HG03196 (cell line): Measurements from ENCODE around the gene RASGRP3.

Source experiments
- ATAC-seq: cut with Tn5 transposase; IDR thresholded peaks from one replicate; pipeline ENCODE4 v1.9.1; 2021; ENCODE audit not compliant: unreplicated experiment

The RASGRP3 gene

DNA sequence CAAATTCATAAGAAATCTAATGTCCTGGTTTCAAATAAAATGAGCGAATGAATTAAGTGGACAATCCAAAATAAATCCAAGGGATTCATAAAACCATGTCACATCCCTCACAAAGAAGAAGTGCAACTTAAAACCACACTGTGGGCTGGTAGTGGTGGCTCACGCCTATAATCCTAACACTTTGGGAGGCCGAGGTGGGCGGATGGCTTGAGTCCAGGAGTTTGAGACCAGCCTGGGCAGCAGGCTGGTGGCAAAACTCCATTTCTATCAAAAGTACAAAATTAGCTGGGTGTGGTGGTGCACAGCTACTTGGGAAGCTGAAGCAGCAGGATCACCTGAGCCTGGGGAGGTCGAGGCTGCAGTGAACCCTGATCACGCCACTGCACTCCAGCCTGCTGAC lies 97.2 kb downstream of the RASGRP3 start:
- ATAC-seq, result no peak

GRCh38 chr2:33577084-33577483 lies 100.6 kb downstream of the RASGRP3 start:
- no peak for ATAC-seq

DNA sequence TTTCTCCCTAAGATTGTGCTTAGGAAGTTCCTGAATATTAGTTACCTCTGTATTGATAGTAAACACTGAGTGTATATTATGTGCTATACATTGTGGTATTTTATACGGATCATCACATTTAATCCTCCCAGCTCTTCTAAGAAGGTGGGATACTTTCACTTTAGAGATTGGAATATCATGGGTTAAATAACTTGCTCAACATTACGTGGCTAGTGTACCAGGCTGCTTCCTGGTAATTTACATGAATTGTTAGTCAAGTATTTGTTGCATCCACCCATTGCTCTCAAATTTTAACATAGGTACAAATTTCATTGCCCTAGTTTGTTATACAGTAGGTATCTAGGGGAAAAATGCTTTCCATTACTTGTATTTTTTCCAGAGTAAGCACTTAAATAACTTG lies 101.2 kb downstream of the RASGRP3 start:
- ATAC-seq, result no peak

DNA sequence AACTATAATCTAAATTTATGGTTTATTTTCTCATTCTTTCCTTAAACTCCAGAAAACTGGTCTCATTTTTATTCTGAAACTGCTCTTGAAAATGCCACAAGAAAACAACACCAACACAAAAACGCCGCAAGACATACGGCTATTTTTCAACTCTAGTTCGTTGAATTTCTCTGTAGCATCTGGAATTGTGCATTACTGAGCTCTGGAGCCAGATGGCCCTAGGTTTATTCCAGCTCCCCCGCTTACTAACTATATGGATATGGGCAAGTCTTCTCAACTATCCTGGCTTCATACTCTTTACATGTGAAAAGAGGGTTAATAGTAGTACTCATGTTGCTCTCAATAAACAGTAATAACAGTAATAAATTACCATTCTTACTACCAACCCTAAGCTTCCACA lies 102.8 kb downstream of the RASGRP3 start:
- ATAC-seq, result no peak

DNA sequence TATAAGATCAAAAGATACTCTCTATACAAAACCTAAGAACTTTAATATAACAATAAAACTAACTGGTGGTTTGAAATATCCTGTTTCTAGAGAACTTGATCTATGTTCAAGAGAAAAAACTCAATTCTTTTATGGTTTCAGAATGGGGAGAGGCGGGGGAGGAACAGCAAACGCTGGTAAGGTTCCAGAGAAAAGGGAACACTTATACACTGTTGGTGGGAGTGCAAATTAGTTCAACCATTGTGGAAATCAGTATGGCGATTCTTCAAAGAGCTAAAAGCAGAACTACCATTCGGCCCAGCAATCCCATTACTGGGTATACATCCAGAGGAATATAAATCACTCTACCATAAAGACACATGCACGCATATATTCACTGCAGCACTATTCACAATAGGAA lies 105.4 kb downstream of the RASGRP3 start:
- no peak for ATAC-seq

DNA sequence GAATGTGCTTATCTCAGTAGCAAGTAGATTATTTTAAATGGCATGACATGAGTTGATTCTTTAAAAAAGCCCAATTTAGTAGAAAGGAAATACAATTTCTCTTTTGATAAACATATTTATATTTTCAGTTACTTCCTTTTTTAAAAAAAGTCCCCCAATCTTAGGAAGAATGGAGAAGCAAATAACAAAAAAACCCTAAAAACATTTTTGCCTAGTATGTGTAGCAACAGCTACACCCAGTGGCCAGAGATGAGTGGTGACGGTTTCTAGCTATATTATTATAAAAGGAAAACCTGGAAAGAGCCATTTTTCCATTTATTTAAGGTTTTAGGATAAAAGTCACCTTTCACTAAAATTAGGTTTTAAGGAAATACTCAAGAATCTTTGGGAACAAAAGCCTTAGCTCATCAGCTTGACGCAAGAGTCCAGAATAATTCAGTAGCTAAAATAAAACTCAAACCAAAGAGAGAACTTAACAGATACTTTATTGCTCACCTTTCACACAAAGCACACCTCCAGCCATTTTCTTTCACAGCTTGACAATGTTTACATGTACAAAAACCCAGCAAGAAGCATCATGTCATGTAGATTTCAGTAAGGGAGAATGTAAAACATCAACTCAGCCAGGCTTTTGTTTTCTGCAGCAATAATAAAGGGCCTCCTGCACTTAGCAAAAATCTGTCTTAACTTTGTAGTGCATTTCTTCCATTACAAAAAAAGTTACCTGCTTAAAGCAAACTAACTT lies 106.9 kb downstream of the RASGRP3 start:
- ATAC-seq, result no peak

- ATAC-seq, result no peak
Measured at GRCh38 chr2:33586766-33587165, 110.3 kb downstream of the RASGRP3 start.

DNA sequence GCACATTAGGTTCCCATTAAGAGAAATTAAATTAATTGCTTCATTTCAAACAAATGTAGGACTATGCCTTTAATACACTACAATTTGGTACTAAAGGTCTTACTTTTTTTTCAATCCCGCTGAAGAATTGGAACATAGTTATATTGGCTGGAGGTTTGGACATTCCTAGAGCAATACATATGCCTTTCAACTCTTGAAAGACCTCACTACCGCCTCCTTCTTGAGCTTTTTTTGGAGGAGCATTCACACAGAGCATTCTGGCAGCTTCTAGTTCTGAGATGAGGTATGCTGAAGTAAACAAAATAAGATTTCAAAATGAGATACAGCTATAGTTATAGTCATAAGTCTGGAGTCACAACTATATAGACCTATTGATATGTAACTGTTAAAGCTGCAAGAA lies 111.8 kb downstream of the RASGRP3 start:
- no peak for ATAC-seq

GRCh38 chr2:33589444-33589843 lies 113.0 kb downstream of the RASGRP3 start:
- no peak for ATAC-seq

DNA sequence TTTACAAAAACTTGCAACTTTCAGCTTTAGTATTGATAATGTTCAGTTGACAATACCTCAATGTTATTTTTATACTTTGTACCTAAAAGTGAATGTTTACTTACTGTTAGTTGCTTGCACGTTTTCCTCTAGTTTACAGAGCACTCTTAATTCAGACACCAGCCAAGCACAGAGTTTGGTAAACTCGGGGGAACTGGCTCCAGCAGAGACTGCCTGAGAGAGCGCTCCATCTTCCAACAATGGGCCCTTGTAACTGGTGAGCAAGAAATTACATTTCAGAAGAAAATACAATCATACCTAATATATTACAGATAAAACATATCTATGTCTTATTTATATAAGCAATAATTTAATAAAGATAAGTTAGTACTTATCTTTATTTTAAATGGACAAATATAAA lies 118.9 kb downstream of the RASGRP3 start:
- ATAC-seq, result no peak

DNA sequence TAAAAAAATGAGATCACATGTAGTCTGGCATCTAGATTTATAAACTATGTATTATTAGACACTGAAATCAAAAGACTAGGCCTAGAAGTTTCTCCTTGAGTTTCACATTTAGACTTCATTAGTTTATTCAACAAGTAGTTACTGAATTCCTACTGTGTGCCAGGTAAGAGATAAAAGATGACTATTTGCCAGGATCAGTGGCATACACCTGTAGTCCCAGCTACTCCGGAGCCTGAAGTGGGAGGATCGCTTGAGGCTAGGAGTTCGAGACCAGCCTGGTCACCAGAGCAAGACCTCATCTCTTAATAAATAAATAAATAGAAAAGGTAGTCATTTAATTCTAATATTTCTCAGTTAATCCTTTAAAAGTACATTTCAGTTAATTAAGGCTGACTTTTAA lies 120.6 kb downstream of the RASGRP3 start:
- no peak for ATAC-seq

- peak; percentile 56 for ATAC-seq
Measured at GRCh38 chr2:33598561-33599174, 122.2 kb downstream of the RASGRP3 start.

DNA sequence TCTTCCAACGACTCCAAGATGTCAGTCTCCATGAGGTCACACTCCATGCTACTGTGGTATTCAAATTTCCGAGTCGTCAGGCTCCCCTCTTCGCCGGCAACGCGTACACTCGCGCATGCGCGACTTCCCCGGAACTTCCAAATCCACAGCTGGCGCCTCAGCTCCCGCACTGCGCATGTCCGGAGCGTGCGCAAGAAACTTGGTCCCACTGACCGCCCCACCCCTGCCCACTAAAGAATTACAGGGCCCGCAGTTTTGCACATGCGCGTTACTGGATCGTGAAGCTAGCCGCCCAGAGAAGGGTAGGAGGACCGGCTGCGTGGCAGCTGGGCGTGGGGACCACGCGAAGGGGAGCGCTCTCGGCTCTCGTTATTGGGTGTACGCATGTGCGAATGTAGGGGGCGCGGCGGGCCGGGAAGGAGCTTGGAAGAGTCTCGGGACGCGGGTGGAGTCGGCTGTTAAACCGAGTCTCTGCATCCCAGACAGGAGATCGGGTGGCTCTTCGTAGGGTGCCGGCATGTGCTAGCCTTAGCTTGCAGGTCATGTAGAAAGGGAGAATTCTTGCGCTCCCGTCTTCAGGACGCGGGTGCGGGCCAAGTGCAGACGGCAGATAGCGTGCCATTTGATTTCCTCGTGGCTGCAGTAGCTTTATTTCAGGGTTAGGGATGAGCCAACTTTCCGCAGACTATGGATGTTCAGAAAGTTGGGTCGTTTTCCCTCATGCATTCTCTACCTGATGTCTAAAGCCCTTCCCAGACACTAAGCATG lies 122.9 kb downstream of the RASGRP3 start, which contains the start of gene FAM98A:
FAM98A (minus strand) TSS at position 125 of the 768 bp plus-strand sequence; CDS start at position 47, 78 bp downstream.
- peak; percentile 94 for ATAC-seq

- ATAC-seq, result no peak
Measured at GRCh38 chr2:33599943-33600192, 123.4 kb downstream of the RASGRP3 start.

GRCh38 chr2:33602201-33602830 lies 125.9 kb downstream of the RASGRP3 start:
- ATAC-seq, result no peak

DNA sequence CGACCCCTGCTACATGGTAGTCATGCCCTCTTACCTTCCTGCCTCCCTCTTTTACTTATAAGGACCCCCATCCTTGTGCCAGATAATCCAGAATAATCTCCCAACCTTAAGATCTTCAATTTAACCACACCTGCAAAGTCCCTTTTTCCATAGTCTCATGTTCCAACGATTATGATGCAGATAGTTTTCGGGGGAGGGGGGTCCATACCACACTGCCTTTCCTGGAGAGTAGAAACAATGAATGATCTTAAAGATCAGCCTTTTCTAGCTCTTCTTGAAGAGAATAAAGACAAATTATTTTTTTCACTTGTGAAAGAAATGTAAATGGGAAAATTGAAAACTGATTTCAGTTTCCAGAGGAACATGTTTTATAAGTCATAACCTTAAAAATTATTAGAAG lies 127.0 kb downstream of the RASGRP3 start:
- no peak for ATAC-seq

DNA sequence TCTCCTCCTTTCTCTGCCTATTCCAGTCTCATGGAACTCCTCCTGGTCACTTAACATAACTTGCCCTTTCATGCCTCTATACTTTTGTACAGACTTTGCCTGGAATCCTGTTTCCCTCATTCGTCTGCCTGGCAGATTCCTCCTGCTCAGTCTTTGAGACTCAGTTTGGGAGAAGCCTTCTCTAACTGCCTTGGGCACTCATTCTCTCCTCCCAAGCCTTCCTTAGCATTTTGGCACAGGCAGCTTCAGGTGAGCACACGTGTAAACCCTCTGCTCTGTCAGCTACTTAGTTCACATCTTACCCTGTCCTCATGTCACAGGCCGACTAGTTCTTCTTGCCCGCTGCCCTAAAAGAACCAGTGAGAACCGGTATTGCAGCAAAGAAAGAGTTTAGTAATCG lies 128.6 kb downstream of the RASGRP3 start:
- no peak for ATAC-seq

DNA sequence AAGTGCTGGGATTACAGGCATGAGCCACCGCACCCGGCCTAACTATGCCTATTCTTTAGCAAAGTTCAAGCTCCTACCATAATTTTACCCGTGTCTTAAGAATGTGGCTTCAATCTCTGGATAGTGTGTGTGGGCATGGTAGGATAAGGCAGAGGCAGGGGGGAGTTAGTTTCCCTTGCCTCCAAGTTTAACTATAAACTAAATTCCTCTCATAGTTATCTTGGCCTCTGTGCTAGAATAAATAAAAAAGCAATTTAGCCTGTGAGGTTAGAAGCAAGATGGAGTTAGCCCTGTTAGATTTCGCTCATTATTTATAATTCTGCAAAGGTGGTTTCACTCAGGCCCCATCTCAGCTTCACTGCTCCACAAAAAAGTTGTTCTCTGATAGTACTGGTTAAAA lies 129.7 kb downstream of the RASGRP3 start:
- no peak for ATAC-seq

- no peak for ATAC-seq
Measured at GRCh38 chr2:33606622-33607021, 130.2 kb downstream of the RASGRP3 start.

DNA sequence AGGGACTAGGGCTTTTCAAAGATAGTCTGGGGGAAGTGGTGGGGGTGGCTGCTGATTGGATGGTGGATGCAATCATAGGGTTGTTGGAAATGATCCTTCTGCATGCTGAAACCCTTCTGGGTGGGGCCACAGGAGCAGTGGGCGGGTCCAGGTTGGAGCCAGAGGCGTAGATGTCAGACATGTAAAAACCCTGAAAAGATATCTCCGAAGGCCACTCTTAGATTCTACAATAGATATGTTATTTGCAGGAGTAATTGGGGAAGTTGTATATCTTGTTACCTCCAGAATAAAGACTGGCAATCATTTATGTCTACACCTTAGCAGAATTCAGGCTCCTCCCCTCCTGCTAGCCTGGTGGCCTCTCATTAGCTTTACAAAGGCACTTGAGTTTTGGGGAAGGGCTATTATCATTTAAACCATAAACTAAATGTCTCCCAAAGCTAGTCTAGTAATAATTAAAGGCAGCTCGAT lies 130.8 kb downstream of the RASGRP3 start:
- no peak for ATAC-seq

- ATAC-seq, result no peak
Measured at GRCh38 chr2:33607905-33608304, 131.5 kb downstream of the RASGRP3 start.

GRCh38 chr2:33614190-33614589 lies 137.7 kb downstream of the RASGRP3 start:
- ATAC-seq, result no peak
